D721Med (cell line): Measurements from ENCODE around the gene PLA2G6.

Experiments used
- DNase-seq: peaks from one replicate; pipeline ENCODE4 v3.0.0; 2011; ENCODE audit warnings: low spot score; ENCODE audit not compliant: insufficient read length
- FAIRE-seq: peaks from 2 replicates; lab custom pipeline; 2011; peaks lifted over from hg19 to GRCh38; lab: Jason Lieb, UNC
- CTCF ChIP-seq: IDR thresholded peaks from 2 replicates; pipeline ENCODE4 v1.5.1; 2012; ENCODE audit warnings: mild to moderate bottlenecking, control low read depth; ENCODE audit not compliant: insufficient read depth; ENCODE audit errors: missing control alignments

Gene PLA2G6

GRCh38 chr22:38199826-38200559 lies 18.4 kb upstream of the PLA2G6 start:
- no peak for FAIRE-seq
- no peak for DNase-seq
- TF ChIP-seq CTCF, result no peak

GRCh38 chr22:38196791-38197419 lies 15.3 kb upstream of the PLA2G6 start:
- no peak for TF ChIP-seq CTCF
- FAIRE-seq (no peak), DNase-seq (no peak)

GRCh38 chr22:38193580-38193979 lies 11.9 kb upstream of the PLA2G6 start:
- DNase-seq (no peak), FAIRE-seq (no peak)
- TF ChIP-seq CTCF, result no peak

GRCh38 chr22:38192475-38192863 lies 10.8 kb upstream of the PLA2G6 start:
- FAIRE-seq (no peak), DNase-seq (no peak)
- TF ChIP-seq CTCF, result no peak

- FAIRE-seq, result no peak
- no peak for TF ChIP-seq CTCF
- no peak for DNase-seq
These were observed 10.3 kb upstream of the PLA2G6 start for GRCh38 chr22:38191731-38192474.

- no peak for TF ChIP-seq CTCF
- DNase-seq (no peak), FAIRE-seq (no peak)
These were observed 9.4 kb upstream of the PLA2G6 start for GRCh38 chr22:38191055-38191454.
